Hematopoietic multipotent progenitor cell treated with erythropoietin and hydrocortisone succinate and interleukin-3 and kit ligand, for 17 days (in vitro differentiated cells): Measurements from ENCODE around the gene SLC25A39.

Experiments
- DNase-seq: peaks from one replicate; pipeline ENCODE4 v3.0.0-alpha.2; 2015; ENCODE audit warnings: low spot score

Gene SLC25A39

DNA sequence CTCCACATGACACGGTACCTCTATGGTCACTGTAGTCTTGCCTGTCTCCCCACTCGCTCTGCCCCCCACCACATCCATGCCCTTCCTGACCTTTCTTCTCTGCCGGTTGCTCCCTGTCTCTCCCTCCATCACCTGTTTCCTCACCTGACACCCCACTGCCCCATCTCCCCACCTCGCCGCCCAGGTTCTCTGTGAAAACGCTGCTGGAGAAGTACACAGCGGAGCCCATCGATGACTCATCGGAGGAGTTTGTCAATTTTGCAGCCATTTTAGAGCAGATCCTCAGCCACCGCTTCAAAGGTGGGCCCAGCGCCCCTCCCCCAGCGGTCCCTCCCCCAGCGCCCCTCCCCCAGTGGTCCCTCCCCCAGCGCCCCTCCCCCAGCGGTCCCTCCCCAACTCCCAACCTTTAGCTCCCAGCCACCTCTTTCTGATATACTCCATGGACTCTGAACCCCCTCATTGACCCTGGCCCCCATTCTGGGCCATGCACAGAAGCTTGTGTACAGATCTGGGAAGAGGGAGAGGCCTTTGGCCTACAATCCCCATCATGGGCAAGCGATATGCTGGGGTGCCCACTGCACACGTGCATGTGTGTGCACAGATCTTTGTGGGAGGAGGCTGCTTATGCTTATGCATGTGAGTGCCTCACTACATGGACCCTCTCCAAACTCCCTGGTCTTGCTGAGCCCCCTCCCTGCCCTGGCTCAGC lies 12.1 kb downstream of the SLC25A39 start:
- no peak for DNase-seq

DNA sequence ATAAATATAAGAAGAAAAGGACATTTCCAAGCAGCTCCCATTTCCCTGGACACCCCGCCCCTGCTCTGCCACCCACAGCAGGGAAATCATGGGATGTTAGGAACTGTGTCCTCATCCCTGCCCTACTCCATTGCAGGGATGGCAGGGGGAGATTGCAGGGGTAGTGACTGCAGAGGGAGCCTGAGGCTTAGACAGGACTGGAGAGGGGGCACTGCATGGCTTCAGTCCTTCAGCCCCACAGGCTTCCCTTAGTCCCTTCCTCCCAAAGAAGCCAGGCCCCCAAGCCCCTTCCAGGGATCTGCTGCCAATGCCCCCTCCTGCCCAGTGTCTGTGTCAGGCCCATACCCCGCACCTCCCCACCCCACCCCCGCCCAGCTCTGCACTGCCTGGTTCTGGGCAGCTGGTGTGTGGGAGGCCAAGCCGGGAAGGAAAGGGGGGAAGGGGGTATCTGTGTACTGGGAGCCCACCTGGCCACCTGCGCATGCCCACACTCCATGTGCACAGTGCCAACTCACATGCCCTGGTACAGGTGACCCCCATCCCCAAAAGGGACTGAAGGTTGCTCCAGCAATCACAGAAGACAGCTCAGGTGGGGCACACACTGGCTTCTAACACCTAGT lies 13.0 kb downstream of the SLC25A39 start:
- no peak for DNase-seq

DNA sequence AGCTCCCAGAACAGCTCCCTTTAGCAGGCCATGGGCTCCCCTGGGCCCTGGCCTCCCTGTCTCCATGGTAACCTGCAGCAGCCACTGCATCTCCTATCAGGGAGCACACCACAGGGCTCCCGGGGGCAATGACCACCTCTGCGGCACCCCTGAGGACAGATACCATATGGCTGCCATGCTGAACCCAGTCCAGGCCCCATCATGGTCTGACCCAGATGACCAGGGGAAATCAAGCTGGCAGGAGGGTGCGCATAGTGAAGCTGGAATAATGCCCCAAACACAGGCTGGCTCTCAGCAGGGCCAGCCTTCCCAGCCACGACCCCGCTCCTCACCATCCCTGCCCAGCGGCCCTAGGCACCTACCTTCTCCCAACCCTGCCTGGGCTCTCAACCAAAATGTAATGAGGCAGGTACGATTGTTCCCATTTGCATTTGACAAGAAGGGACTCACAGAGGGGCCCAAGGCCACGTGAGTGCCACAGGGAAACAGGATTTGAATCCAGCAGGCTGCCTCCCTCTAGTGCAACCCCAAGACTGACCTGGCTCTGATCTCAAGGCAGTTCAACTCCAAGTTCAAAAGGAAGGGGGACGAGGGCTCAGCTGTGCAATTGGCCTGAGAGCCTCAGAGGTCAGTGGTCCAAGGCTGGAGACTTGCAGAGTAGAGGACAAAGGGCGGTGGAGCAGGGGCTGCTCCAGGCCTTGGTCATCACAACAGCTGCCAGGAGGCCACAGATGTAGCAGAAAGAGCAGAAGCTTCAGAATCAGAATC lies 13.8 kb downstream of the SLC25A39 start:
- no peak for DNase-seq

DNA sequence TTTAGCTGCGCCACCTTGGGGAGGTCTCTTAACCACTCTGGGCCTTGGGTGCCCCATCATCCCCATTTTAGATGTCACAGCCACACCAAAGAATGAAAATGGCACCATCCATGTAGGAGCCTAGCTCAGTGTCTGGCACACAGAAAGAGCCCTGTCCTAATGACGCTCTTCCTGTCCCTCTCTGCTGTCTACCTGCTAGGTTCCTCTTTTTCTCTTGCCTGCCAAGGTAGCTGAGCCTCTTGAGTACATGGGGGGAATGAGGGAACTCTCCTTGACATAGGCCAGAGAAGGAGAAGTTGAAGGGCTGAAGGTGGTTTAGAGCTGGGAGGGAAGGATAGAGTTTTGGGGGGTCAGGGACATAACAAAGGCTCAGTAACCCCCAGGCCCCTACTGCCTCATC lies 14.4 kb downstream of the SLC25A39 start:
- no peak for DNase-seq

DNA sequence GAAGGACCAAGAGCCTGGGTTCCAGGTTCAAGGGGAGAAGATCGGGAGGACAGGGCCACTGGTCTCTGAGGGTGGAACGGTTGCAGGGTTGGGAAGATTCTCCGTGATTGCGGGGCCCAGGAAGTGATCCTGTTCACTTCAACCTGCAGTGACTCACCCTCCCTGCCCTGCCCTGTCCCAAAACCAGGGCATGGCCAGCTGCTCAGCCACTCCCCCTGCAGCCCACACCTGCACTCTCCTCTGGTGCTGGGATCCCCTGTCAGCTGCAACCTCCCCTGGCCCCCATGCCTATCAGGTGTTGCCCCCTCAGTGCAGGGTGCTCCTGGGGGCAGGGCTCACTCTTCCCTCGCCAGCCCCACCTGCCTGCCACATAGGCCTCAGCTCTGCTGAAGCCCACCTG lies 15.2 kb downstream of the SLC25A39 start:
- DNase-seq = peak; percentile 74

DNA sequence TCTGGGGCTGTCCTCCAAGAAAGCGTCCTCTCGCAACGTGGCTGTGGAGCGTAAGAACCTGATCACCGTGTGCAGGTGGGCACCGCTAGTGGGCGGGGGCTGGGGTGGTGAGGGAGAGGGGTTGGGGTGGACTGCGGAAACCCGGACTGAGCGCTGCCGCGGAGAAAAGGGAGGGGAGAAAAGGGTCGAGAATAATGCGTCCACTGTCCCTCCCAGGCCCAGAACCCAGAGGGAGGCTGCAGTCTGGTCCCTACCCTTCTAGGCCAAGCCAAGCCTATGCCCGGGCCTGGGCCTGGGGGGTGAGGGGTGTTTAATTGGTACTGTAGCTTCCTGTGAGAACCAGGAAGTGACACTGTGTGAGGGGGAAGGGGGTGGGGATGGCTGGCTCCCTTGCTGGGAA lies 15.8 kb downstream of the SLC25A39 start:
- DNase-seq = peak; percentile 38

DNA sequence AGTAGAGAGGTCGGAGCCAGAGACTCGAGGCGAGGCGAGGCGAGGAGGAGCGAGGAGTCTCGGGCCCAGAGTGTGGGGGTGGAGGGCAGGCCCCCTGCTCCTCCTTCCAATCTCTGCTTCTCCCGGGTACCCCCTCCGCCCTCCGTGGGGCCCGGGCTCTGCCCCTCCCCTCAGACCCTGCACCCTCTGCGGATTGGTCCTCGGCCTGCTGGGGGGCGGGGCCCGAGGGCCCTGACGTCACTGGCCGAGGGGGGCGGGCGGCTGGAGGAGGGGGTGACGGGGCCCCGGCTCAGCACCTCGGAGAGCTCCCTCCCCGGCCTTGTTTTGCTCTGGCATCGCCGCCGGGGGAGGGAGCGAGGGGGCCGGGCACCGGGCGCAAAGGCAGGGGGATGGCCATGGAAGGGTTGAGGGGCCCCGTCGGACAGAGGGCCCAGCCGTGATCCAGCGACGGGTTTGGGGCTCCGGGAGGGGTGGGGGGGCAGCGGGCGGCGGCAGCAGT lies 16.3 kb downstream of the SLC25A39 start, which contains the start of gene RUNDC3A:
Gene RUNDC3A (plus strand): TSS at position 282 of the 499 bp plus-strand sequence. CDS start 232 bp downstream, outside the sequence.
- peak; percentile 85 for DNase-seq

DNA sequence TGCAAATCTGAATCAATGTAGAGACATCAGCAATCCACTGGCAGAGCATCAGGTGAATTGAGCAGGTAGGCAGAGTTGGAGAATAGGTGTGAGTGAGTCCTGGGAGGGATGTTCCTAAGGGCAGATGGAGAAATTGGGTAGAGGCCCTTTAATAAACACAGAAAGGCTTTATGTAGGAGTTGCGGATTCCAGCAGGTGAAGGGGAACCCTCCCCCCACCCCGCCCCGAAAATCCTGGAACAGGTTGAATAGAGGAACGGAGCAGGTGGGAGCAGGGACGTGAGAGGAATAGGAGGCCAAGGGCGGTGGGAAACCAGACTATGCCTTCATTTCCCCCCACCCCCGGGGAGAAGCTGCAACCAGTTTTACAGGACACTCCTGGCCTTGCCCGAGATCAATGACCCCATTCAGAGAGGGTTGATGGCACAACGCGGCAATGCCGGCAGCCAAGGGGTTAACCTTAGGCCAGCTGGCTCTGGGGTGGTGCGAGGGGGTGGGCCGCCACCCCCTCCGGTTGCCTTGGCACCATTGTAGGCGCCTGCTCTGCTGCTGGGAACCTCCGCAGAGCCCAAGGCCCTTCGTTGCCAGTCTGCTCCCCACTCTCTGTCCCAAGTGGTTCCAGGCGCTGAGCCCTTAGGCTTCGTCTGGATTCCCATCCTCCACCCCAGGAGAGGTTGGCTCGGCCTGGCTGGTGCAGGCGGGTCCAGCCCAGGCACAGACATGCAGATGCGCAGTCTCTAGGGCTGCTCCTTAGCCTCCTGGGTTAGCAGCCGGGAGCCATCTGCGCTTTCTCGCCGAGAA lies 17.0 kb downstream of the SLC25A39 start:
- peak; percentile 54 for DNase-seq

DNA sequence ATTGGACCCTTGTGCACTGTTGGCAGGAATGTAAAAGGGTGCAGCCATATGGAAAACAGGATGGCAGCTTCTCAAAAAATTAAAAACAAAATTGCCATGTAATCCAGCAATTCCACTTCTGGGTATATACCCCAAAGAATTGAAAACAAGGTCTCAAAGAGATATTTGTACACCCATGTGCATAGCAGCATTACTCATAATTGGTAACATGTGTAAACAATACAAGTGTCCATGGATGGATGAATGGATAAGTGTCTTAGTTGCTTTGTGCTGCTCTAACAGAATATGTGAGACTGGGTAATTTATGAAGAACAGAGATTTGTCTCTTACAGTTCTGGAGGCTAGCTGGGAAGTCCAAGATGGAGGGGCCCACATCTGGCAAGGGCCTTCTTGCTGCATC lies 20.0 kb downstream of the SLC25A39 start:
- no peak for DNase-seq

DNA sequence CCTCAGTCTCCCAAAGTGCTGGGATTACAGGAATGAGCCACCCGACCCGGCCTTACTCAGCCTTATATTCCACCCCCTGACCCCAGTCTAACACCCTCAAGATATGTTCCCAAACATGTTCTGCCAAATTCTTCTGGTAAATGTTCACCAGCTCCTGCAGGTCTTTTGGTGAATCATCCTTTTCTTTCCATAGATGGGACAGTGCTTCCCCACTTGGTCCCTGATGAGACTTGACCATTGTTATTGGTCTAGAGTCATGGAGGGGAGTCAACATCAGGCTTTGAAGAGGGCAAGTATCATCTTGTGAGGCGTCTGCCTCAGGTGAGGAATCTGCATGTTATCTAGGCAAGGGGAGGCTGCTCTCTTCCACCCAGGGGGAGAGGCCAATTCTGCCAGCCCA lies 26.6 kb downstream of the SLC25A39 start:
- DNase-seq = no peak

DNA sequence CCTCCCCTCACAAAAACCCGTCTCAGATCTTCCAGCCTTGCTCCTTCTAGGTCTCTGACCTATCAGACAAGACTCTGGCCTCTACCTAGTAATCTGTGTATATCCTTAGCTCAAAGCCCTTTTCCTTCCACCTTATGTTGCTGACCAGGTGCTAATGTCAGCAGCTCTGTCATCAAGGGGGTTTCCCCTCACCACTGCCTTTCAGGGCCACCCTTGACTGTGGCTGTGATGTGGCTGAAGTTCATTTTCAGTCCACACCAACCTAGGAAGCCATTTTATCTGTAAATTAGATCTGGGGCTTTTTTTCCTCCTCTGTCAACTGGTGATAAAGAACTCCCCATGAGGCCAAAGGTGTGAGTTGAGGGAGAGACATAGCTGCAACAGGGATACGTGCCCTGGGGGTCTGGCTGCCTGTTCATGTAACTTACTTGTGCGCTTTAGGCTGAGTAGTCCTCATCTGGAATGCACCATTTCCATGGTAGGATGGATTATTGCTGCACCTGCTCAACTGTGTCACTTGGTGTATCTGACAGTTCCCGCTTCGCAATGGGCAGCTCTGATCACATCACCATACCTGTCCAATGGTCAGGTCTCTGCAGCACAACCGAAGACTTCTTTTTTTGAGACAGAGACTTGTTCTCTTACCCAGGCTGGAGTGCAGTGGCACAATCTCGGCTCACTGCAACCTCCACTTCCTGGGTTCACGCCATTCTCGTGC lies 31.0 kb downstream of the SLC25A39 start:
- DNase-seq = no peak

DNA sequence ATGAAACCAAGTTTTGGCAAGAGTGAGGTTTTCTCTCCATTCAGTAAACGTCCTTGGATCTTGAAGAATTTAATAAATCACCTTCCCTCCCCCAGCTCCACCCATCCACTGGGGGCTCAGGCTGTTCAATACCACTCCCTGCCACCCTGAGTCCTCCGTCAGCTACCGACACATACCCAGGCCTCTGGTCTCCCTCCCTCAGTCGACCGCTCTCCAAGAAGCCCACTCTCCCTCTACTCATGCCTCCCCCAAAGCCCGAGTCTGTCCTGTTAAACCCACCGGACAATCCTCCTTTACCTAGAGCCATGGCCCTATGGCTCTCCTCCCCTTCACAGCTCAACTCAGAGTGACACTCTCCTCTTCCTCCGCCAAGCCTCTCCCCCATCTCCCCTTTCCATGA lies 37.0 kb downstream of the SLC25A39 start:
- peak; percentile 77 for DNase-seq

DNA sequence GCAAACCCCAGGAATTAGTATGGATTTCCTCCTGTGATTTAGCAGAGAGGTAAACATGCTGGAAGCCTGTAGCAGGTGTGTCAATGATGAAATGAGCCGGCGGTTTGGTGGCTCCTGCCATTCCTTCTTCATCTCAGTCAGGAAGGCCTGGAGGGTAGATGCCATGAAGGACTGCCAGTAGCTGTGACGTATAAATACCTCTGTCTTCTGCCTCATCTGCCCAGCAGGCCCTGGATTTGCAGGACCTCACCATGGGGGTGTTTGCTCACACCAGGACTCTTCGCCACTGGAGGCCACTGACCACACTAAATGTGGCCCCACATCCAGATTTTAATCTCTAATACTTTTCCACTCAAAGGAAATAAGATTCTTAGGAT lies 40.6 kb downstream of the SLC25A39 start:
- DNase-seq = no peak

DNA sequence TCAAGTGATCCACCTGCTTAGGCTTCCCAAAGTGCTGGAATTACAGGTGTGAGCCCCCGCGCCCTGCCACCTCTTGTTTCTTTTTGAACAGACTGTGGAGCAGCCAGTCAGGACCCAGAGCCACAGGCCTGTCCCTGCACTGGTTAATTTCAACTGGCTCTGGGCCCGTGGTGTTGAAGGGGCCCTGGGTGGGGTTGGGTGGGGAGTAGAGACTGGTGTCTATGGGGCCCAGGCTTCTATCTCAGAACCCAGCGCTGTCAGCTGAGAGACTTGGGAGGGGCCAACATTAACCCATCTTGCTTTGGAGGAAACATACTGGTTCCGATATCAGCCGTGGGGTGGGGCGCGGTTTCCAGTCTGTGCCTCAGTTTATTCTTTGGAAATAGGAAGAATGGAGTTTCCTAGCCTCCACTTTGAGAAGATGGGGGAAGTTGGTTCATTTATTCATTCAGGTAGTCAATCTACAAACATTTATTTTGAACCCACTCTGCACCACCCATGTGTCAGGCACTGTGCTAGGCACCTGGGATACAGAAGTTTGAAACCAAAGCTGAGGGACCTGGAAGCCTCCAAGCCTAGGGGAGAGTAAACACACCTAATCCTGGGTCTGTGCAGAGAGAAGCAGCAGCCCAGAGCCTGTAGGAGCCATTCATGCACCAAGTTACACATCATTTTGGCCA lies 41.1 kb downstream of the SLC25A39 start:
- DNase-seq = peak; percentile 93

DNA sequence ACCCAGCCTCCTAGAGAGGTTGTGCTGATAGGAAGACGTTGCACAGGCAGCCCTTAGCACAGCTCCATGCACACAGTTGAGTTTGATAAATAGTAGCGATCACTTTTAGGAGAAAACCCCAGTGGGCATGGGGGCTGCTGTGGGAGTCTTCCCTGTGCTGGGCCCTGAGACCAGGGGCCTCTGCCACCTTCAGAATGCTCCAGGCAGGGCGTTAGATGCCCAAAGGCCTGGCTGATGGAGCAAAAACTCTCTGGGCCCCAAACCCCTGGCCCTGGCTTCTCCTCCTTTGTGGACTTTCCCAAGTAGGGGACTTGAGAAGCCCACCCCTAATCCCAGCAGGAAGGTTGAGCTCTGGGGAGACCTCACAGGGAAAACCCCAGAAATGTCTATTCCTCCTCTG lies 42.4 kb downstream of the SLC25A39 start:
- DNase-seq = peak; percentile 82

DNA sequence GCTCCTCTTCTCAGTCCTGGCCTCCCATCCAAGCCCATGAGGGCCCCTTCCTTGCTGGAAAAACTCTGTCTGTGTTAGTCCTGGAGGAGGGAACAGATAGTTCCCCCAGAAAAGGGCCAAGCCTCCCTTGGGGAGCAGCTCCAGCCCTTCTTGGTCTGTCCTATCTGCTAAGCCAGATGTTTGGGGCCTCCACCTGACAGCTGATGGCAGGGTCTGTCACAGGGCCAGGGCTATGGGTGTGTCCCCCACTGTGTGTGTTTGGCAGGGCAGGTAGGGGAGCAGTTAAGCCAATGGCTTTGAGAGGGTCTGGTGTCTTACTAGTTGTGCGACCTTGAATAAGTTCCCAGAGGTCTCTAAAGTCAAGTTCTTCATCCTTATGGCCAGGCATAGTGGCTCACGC lies 43.1 kb downstream of the SLC25A39 start:
- DNase-seq = peak; percentile 95

DNA sequence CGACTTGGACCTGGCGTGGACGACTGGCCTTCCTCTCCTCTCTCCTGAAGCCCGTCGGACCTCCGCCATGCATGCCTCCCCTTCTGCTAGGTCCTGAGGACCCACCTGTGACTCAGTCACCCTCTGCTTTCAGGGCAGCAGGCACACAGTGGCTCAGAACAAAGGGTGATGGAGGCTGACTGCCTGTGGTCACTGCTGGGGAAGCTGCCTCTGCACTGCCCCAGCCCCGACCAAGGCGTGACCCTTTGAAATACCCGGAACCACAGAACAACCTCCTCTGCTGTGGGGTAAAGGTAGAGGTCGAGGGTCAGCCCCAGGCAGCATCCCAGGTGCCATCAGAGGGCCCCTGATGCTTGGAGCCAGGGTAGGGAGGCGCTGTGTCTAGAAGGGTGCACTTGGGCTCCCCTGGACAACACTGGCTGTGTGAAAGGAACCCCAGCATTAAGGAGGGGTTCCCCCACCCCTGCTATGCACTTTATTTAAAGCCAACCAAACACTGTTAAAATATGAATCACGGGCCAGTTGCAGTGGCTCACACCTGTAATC lies 44.2 kb downstream of the SLC25A39 start:
- peak; percentile 67 for DNase-seq

DNA sequence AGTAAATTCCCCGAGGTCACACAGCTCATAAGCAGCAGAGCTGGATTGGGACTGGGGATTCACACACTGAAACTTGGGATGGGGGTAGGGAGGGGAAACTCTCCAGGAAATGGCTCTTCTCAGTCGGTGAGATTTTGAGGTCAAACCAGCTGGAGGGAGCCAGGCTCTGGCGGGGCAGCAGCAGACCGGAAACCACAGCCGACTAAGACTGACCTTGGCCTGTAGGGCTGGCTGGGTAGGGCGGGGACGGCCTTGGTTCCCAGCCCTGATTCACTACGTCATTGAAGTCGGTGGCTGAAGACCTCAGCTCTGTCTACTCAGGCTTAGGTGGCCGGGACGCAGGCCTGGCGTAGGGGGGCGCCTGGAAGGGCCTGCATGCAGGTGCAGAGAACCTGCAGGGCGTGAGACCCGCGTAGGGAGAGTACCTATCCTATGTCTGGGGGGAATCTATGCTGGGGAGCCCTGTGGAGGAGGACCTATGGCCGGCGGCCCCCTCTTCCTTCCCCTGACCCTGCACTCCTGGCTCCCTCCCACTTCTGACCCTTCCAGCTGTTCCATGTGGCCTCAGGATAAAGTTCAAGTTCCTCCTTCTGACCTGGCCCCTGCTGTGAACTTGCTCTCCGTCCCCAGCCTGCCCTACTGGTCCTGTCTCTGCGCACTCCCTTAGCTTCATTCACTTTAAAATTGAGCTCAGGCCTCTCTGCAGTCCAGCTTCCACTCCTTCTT lies 44.8 kb downstream of the SLC25A39 start:
- DNase-seq = peak; percentile 88

DNA sequence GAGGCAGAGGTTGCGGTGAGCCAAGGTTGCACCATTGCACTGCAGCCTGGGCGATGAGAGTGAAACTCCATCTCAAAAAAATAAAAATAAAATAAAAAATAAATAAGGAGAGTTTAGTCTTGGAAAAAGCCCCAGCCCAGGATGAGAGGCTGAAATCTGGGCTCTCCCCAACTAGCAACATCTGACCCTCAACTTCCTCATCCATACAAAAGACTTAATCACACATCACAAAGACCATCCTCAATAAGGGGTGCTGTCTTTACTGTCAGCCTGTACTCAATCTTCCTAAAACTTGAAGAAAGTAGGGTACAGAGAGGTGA lies 45.3 kb downstream of the SLC25A39 start:
- DNase-seq = no peak

DNA sequence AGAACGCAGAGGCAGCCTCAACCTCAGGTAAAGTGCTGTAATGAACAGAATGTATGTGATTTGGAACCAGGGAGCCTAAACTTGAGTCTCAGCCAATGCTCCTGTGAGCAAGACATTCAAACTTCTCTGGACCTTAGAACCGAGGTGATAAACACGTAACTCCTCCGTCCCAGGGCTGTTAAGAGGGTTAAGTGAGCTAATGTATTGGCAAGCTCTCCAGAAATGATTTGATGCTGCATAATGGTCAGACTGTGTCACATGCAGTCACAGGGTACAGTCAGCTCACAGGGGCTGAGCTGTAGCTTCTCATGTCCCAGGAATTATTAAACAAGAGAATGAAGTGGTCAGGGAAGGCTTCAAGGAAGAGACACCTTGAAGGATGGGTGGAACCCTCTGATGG lies 46.6 kb downstream of the SLC25A39 start:
- peak; percentile 69 for DNase-seq
